Astrocyte (in vitro differentiated cells and primary cell): ENCODE results near the gene SRSF3. TPM values are rescaled to one million over a fixed set of nuclear protein-coding genes. Genes with fewer than 3 reads are reported as not detected.
A peak's percentile ranks its signal among the peaks of the same experiment; 100 is the strongest.

ENCODE experiments used
- DNase-seq: peaks from one replicate; pipeline ENCODE4 v3.0.0-alpha.2; 2010; ENCODE audit warnings: low read depth
- FAIRE-seq: peaks from 2 replicates; lab custom pipeline; 2011; peaks lifted over from hg19 to GRCh38; lab: Jason Lieb, UNC
- H2AFZ ChIP-seq: 2 replicates; pipeline ENCODE4 v1.6.0; 2012; ENCODE audit warnings: low read depth, low read length, inconsistent platforms
- H3K27ac ChIP-seq: 2 replicates; pipeline ENCODE4 v1.5.1; 2011; ENCODE audit warnings: low read depth, low read length, inconsistent platforms
- H3K27me3 ChIP-seq: 2 replicates; pipeline ENCODE4 v1.6.0; 2011; ENCODE audit warnings: low read length, inconsistent platforms; ENCODE audit not compliant: insufficient read depth
- H3K36me3 ChIP-seq: 2 replicates; pipeline ENCODE4 v1.5.1; 2011; ENCODE audit warnings: low read length, inconsistent platforms; ENCODE audit not compliant: insufficient read depth
- H3K4me1 ChIP-seq: 2 replicates; pipeline ENCODE4 v1.5.1; 2011; ENCODE audit warnings: low read length, inconsistent platforms; ENCODE audit not compliant: insufficient read depth
- H3K4me2 ChIP-seq: 2 replicates; pipeline ENCODE4 v1.6.0; 2012; ENCODE audit warnings: low read length, inconsistent platforms
- H3K4me3 ChIP-seq: 2 replicates; pipeline ENCODE4 v1.5.1; 2011; ENCODE audit warnings: low read depth, mild to moderate bottlenecking, low read length, inconsistent platforms; ENCODE audit not compliant: insufficient read depth
- H3K79me2 ChIP-seq: 2 replicates; pipeline ENCODE4 v1.6.0; 2012; ENCODE audit warnings: mild to moderate bottlenecking, low read length, inconsistent platforms; ENCODE audit not compliant: insufficient read depth
- H3K9ac ChIP-seq: 2 replicates; pipeline ENCODE4 v1.6.0; 2012; ENCODE audit warnings: mild to moderate bottlenecking, low read length, inconsistent platforms
- H3K9me3 ChIP-seq: 2 replicates; pipeline ENCODE4 v1.5.1; 2012; ENCODE audit warnings: low read depth, mild to moderate bottlenecking, low read length, inconsistent platforms; ENCODE audit not compliant: insufficient read depth
- H4K20me1 ChIP-seq: 2 replicates; pipeline ENCODE4 v1.6.0; 2012; ENCODE audit warnings: low read length, inconsistent platforms; ENCODE audit not compliant: insufficient read depth
- H3K27ac Mint-ChIP-seq: one replicate; pipeline ENCODE4 v1.8.0; 2021; ENCODE audit warnings: mild to moderate bottlenecking, mixed read lengths; ENCODE audit not compliant: unreplicated experiment
- H3K27me3 Mint-ChIP-seq: one replicate; pipeline ENCODE4 v1.8.0; 2021; ENCODE audit warnings: low read depth, mixed read lengths; ENCODE audit not compliant: unreplicated experiment
- H3K36me3 Mint-ChIP-seq: one replicate; pipeline ENCODE4 v1.8.0; 2021; ENCODE audit warnings: low read depth, mixed read lengths; ENCODE audit not compliant: unreplicated experiment
- H3K4me1 Mint-ChIP-seq: one replicate; pipeline ENCODE4 v1.8.0; 2021; ENCODE audit warnings: low read depth, mixed read lengths; ENCODE audit not compliant: unreplicated experiment
- H3K4me3 Mint-ChIP-seq: one replicate; pipeline ENCODE4 v1.8.0; 2021; ENCODE audit warnings: mild to moderate bottlenecking, moderate library complexity, mixed read lengths; ENCODE audit not compliant: unreplicated experiment
- H3K9me3 Mint-ChIP-seq: one replicate; pipeline ENCODE4 v1.8.0; 2021; ENCODE audit warnings: mild to moderate bottlenecking, mixed read lengths; ENCODE audit not compliant: unreplicated experiment
- EZH2 ChIP-seq: IDR thresholded peaks from 2 replicates; pipeline ENCODE4 v1.6.1; 2012; ENCODE audit warnings: mild to moderate bottlenecking, low read length, inconsistent platforms; ENCODE audit not compliant: insufficient read depth
- total RNA-seq: library from RNA; stranded (reverse); gene quantifications from 2 replicates; pipeline ENCODE4 v1.2.1, GENCODE V29; 2021
- TF ChIP-seq, protein P1 (sequence below): IDR thresholded peaks from 2 replicates; pipeline ENCODE4 v1.5.1; 2011; ENCODE audit warnings: low read depth, mild to moderate bottlenecking, inconsistent platforms, low read length, moderate library complexity; ENCODE audit not compliant: insufficient read depth

SRSF3 gene
- total RNA-seq, 1 donor from 2014 or later, result 260 TPM

DNA sequence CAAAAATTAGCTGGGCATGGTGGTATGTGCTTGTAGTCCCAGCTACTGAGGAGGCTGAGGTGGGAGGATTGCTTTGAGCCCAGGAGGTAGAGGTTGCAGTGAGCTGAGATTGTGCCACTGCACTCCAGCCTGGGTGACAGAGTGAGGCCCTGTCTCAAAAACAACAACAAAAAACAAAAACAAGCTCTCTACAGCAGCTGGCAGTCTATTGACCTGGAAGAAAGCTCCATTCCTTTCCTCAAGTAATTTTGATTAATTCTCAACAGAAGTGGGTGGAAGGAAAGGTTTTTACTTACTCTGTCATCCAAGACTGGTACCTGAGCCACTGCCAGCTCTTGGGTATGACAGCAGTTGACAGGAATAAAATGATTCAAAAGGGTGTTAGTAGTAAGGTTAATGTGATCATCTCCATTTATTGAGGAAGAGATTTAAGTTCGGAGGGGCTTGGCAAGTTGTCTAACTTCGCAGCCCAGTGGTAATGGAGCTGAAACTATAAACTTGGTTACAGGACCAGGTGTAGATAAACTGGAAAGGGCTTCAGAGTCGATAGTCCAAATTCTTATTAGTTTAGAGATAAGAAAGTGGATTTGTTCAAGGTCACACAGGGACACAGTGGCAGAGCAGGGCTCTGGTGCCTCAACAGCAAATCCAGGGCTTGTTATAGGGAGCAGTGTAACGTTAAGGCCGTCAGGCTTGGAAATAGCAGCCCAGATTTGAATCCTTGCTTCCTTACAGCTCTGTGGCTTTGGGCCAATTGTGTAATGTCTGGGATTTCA lies 14.8 kb downstream of the SRSF3 start:
- Mint-ChIP-seq H3K4me3 (no peak overlapping the region), H3K9me3 (no peaks in the 10 kb centered on the region), H3K27me3 (no peaks in the 10 kb centered on the region), H3K4me1 (peaks cover 34% of the 10 kb centered on the region), H3K36me3 (peaks cover 38% of the 10 kb centered on the region), H3K27ac (peak overlapping the region; percentile 58)
- no peaks in the 10 kb centered on the region for H3K9me3 ChIP-seq
- peaks cover 62% of the 10 kb centered on the region for H3K36me3 ChIP-seq
- peaks cover 44% of the 10 kb centered on the region for H3K79me2 ChIP-seq
- no peak overlapping the region for H3K27ac ChIP-seq
- TF ChIP-seq, protein P1, sequence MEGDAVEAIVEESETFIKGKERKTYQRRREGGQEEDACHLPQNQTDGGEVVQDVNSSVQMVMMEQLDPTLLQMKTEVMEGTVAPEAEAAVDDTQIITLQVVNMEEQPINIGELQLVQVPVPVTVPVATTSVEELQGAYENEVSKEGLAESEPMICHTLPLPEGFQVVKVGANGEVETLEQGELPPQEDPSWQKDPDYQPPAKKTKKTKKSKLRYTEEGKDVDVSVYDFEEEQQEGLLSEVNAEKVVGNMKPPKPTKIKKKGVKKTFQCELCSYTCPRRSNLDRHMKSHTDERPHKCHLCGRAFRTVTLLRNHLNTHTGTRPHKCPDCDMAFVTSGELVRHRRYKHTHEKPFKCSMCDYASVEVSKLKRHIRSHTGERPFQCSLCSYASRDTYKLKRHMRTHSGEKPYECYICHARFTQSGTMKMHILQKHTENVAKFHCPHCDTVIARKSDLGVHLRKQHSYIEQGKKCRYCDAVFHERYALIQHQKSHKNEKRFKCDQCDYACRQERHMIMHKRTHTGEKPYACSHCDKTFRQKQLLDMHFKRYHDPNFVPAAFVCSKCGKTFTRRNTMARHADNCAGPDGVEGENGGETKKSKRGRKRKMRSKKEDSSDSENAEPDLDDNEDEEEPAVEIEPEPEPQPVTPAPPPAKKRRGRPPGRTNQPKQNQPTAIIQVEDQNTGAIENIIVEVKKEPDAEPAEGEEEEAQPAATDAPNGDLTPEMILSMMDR, result no peak
- no peak for TF ChIP-seq EZH2
- H3K4me3 ChIP-seq, result no peak overlapping the region
- no peaks in the 10 kb centered on the region for H3K4me1 ChIP-seq
- no peak overlapping the region for H3K4me2 ChIP-seq
- FAIRE-seq (no peak), DNase-seq (no peak)
- peaks cover 89% of the 10 kb centered on the region for H4K20me1 ChIP-seq
- H3K27me3 ChIP-seq, result no peaks in the 10 kb centered on the region
- H3K9ac ChIP-seq, result no peak overlapping the region
- no peak overlapping the region for H2AFZ ChIP-seq

DNA sequence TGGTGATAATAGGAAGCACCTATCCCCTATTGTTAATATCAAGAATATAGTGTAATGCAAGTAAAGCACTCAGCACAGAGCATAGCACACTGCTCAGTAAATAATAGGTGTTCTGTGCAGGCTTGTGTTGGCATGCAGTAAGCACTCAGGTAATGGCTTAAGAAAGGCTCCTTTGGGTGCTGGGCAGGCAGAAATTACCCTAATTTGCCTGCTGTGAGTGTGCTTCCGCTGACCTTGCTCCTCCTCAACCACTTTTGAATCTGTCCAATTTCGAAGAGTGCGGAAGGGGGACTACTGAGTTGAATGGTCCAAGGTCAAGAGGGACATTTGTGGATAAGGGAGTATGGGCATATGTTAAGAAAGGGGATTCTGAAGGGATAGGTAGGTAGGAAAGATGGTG lies 15.4 kb downstream of the SRSF3 start:
- Mint-ChIP-seq H3K27me3 (no peaks in the 10 kb centered on the region), H3K27ac (no peak overlapping the region), H3K4me1 (peaks cover 28% of the 10 kb centered on the region), H3K9me3 (no peaks in the 10 kb centered on the region), H3K36me3 (peaks cover 32% of the 10 kb centered on the region), H3K4me3 (no peak overlapping the region)
- TF ChIP-seq EZH2, result no peak
- TF ChIP-seq, protein P1, result no peak
- H3K27me3 ChIP-seq, result no peaks in the 10 kb centered on the region
- no peak overlapping the region for H3K4me3 ChIP-seq
- H2AFZ ChIP-seq, result no peak overlapping the region
- FAIRE-seq, result no peak
- no peak for DNase-seq
- no peaks in the 10 kb centered on the region for H3K9me3 ChIP-seq
- H3K4me2 ChIP-seq, result no peak overlapping the region
- H3K79me2 ChIP-seq, result peaks cover 38% of the 10 kb centered on the region
- no peak overlapping the region for H3K9ac ChIP-seq
- H3K36me3 ChIP-seq, result peaks cover 56% of the 10 kb centered on the region
- H3K27ac ChIP-seq, result no peak overlapping the region
- H4K20me1 ChIP-seq, result peaks cover 83% of the 10 kb centered on the region
- no peaks in the 10 kb centered on the region for H3K4me1 ChIP-seq
